ENCODE data around the gene GAL3ST1. TPM values are rescaled to one million over a fixed set of nuclear protein-coding genes. Genes with fewer than 3 reads are reported as not detected.

GAL3ST1 gene
- total and polyA plus RNA-seq, 2 donors (not counting 1 experiment from before 2014, with no cell fraction given) = 0.06 to 0.17 TPM

- DNase-seq (ENCODE audit: low read depth in 2 of 2) = no peak
- TF ChIP-seq CTCF (conservative IDR thresholded peaks at IDR 0.05 in 1 of 2, IDR thresholded peaks at IDR 0.05 in 1 of 2; ENCODE audit: low read depth in 1 of 2, low read length in 2 of 2) (no peak), EZH2 (IDR thresholded peaks at IDR 0.05; ENCODE audit: low read length, missing control alignments) (no peak)
- Histone ChIP-seq H3K36me3 (ENCODE audit: control insufficient read depth, insufficient read depth, low read length) (no peaks in the 10 kb centered on the region), H3K27ac (ENCODE audit: insufficient read depth, low read length) (no peak overlapping the region), H3K4me2 (ENCODE audit: extremely low read depth, insufficient read depth, low read length) (no peak overlapping the region), H4K20me1 (ENCODE audit: control insufficient read depth, extremely low read depth, insufficient read depth, low read length) (no peaks in the 10 kb centered on the region), H3K27me3 (ENCODE audit: control insufficient read depth, insufficient read depth, low read length) (no peaks in the 10 kb centered on the region), H3K79me2 (ENCODE audit: control insufficient read depth, insufficient read depth, low read length) (no peaks in the 10 kb centered on the region), H3K9me3 (ENCODE audit: control insufficient read depth, insufficient read depth, low read depth, low read length) (no peaks in the 10 kb centered on the region), H3K4me3 (replicated peaks in 1 of 4; ENCODE audit: control extremely low read depth in 1 of 4, insufficient read depth in 1 of 4, low read depth in 3 of 4, low read length in 4 of 4) (no peak overlapping the region), H2AFZ (ENCODE audit: low read length) (no peak overlapping the region), H3K9ac (ENCODE audit: insufficient read depth, low read length) (no peak overlapping the region), H3K4me1 (ENCODE audit: control insufficient read depth, extremely low read depth, insufficient read depth, low read length) (no peaks in the 10 kb centered on the region)
Measured at GRCh38 chr22:30615543-30615954, 41.1 kb upstream of the GAL3ST1 start.

GRCh38 chr22:30614879-30615278 lies 40.4 kb upstream of the GAL3ST1 start:
- TF ChIP-seq EZH2 (IDR thresholded peaks at IDR 0.05; ENCODE audit: low read length, missing control alignments) = no peak
- no peak for TF ChIP-seq CTCF (conservative IDR thresholded peaks at IDR 0.05 in 1 of 2, IDR thresholded peaks at IDR 0.05 in 1 of 2; ENCODE audit: low read depth in 1 of 2, low read length in 2 of 2)
- Histone ChIP-seq H3K4me2 (ENCODE audit: extremely low read depth, insufficient read depth, low read length) (no peak overlapping the region), H3K27ac (ENCODE audit: insufficient read depth, low read length) (no peak overlapping the region), H3K9ac (ENCODE audit: insufficient read depth, low read length) (no peak overlapping the region), H3K27me3 (ENCODE audit: control insufficient read depth, insufficient read depth, low read length) (no peaks in the 10 kb centered on the region), H3K9me3 (ENCODE audit: control insufficient read depth, insufficient read depth, low read depth, low read length) (no peaks in the 10 kb centered on the region), H3K4me1 (ENCODE audit: control insufficient read depth, extremely low read depth, insufficient read depth, low read length) (peaks cover 2% of the 10 kb centered on the region), H3K79me2 (ENCODE audit: control insufficient read depth, insufficient read depth, low read length) (no peaks in the 10 kb centered on the region), H3K4me3 (replicated peaks in 1 of 4; ENCODE audit: control extremely low read depth in 1 of 4, insufficient read depth in 1 of 4, low read depth in 3 of 4, low read length in 4 of 4) (no peak overlapping the region), H2AFZ (ENCODE audit: low read length) (no peak overlapping the region), H4K20me1 (ENCODE audit: control insufficient read depth, extremely low read depth, insufficient read depth, low read length) (no peaks in the 10 kb centered on the region), H3K36me3 (ENCODE audit: control insufficient read depth, insufficient read depth, low read length) (no peaks in the 10 kb centered on the region)
- no peak for DNase-seq (ENCODE audit: low read depth in 2 of 2)

GRCh38 chr22:30614268-30614667 lies 39.8 kb upstream of the GAL3ST1 start:
- no peak overlapping the region for H3K27ac ChIP-seq (ENCODE audit: insufficient read depth, low read length)
- no peak for DNase-seq (ENCODE audit: low read depth in 2 of 2)
- H3K9me3 ChIP-seq (ENCODE audit: control insufficient read depth, insufficient read depth, low read depth, low read length) = no peaks in the 10 kb centered on the region
- H4K20me1 ChIP-seq (ENCODE audit: control insufficient read depth, extremely low read depth, insufficient read depth, low read length) = no peaks in the 10 kb centered on the region
- H3K4me1 ChIP-seq (ENCODE audit: control insufficient read depth, extremely low read depth, insufficient read depth, low read length) = peaks cover 6% of the 10 kb centered on the region
- H3K79me2 ChIP-seq (ENCODE audit: control insufficient read depth, insufficient read depth, low read length) = no peaks in the 10 kb centered on the region
- no peaks in the 10 kb centered on the region for H3K27me3 ChIP-seq (ENCODE audit: control insufficient read depth, insufficient read depth, low read length)
- TF ChIP-seq EZH2 (IDR thresholded peaks at IDR 0.05; ENCODE audit: low read length, missing control alignments) = no peak
- no peaks in the 10 kb centered on the region for H3K36me3 ChIP-seq (ENCODE audit: control insufficient read depth, insufficient read depth, low read length)
- H3K9ac ChIP-seq (ENCODE audit: insufficient read depth, low read length) = no peak overlapping the region
- H3K4me3 ChIP-seq (replicated peaks in 1 of 4; ENCODE audit: control extremely low read depth in 1 of 4, insufficient read depth in 1 of 4, low read depth in 3 of 4, low read length in 4 of 4) = no peak overlapping the region
- no peak overlapping the region for H3K4me2 ChIP-seq (ENCODE audit: extremely low read depth, insufficient read depth, low read length)
- no peak overlapping the region for H2AFZ ChIP-seq (ENCODE audit: low read length)
